Panc1 (cell line): Measurements from ENCODE around the gene SMIM38.

Source experiments
- CTCF ChIP-seq: fragments of 450-650 bp; IDR thresholded peaks from 2 replicates; pipeline ENCODE4 v1.5.1; 2017; ENCODE audit warnings: mild to moderate bottlenecking
- TF ChIP-seq, protein P1 (sequence below), 2 experiments: IDR thresholded peaks; 2 replicates each; pipeline ENCODE4 v1.6.1; 2011 to 2012; ENCODE audit warnings: low read depth in 2 of 2, control low read depth in 1 of 2, low read length in 1 of 2, mild to moderate bottlenecking in 1 of 2, moderate library complexity in 1 of 2; ENCODE audit not compliant: insufficient read depth in 1 of 2

- no peak for TF ChIP-seq CTCF
- TF ChIP-seq, protein P1, sequence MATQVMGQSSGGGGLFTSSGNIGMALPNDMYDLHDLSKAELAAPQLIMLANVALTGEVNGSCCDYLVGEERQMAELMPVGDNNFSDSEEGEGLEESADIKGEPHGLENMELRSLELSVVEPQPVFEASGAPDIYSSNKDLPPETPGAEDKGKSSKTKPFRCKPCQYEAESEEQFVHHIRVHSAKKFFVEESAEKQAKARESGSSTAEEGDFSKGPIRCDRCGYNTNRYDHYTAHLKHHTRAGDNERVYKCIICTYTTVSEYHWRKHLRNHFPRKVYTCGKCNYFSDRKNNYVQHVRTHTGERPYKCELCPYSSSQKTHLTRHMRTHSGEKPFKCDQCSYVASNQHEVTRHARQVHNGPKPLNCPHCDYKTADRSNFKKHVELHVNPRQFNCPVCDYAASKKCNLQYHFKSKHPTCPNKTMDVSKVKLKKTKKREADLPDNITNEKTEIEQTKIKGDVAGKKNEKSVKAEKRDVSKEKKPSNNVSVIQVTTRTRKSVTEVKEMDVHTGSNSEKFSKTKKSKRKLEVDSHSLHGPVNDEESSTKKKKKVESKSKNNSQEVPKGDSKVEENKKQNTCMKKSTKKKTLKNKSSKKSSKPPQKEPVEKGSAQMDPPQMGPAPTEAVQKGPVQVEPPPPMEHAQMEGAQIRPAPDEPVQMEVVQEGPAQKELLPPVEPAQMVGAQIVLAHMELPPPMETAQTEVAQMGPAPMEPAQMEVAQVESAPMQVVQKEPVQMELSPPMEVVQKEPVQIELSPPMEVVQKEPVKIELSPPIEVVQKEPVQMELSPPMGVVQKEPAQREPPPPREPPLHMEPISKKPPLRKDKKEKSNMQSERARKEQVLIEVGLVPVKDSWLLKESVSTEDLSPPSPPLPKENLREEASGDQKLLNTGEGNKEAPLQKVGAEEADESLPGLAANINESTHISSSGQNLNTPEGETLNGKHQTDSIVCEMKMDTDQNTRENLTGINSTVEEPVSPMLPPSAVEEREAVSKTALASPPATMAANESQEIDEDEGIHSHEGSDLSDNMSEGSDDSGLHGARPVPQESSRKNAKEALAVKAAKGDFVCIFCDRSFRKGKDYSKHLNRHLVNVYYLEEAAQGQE (IDR thresholded peaks at IDR 0.05; ENCODE audit: insufficient read depth in 1 of 2, low read depth in 2 of 2, low read length in 1 of 2), result no peak
These were observed 33.5 kb upstream of the SMIM38 start for GRCh38 chr11:69122326-69122629.
